Measurements from ENCODE around the gene PAK5. TPM values are rescaled to one million over a fixed set of nuclear protein-coding genes. Genes with fewer than 3 reads are reported as not detected.
A peak's percentile ranks its signal among the peaks of the same experiment; 100 is the strongest.
"Not testable (repeated sequence)": the region's sequence is repeated elsewhere in the genome, so short reads cannot be mapped to it uniquely, and the experiment has no call there.

The PAK5 gene
- polyA plus RNA-seq, 6 donors from 2014 or later = not detected

- Mint-ChIP-seq H3K27me3 (peaks cover 0 to 4% (median 0%) of the 10 kb centered on the region in 3 donors), H3K27ac (no peak overlapping the region), H3K4me1 (no peaks in the 10 kb centered on the region), H3K36me3 (no peaks in the 10 kb centered on the region), H3K9me3 (peaks cover 0 to 6% (median 4%) of the 10 kb centered on the region in 7 donors), H3K4me3 (no peak overlapping the region)
- ATAC-seq (ENCODE audit: low read depth in 2 of 2) (no peak), DNase-seq (no peak)
Measured at GRCh38 chr20:9642882-9643281, 196.0 kb downstream of the PAK5 start.

- not testable (repeated sequence) for H3K9me3 Mint-ChIP-seq; H3K27ac Mint-ChIP-seq; H3K36me3 Mint-ChIP-seq; DNase-seq; H3K4me3 Mint-ChIP-seq; H3K4me1 Mint-ChIP-seq; H3K27me3 Mint-ChIP-seq; ATAC-seq (ENCODE audit: low read depth in 2 of 2)
Measured at GRCh38 chr20:9641499-9642000, 197.3 kb downstream of the PAK5 start.

- peaks cover 5 to 10% (median 8%) of the 10 kb centered on the region in 3 donors for H3K27me3 Mint-ChIP-seq
- H3K36me3 Mint-ChIP-seq = no peaks in the 10 kb centered on the region
- H3K9me3 Mint-ChIP-seq = peaks cover 0 to 6% (median 4%) of the 10 kb centered on the region in 7 donors
- DNase-seq (no peak), ATAC-seq (ENCODE audit: low read depth in 2 of 2) (no peak)
- no peaks in the 10 kb centered on the region for H3K4me1 Mint-ChIP-seq
- no peak overlapping the region for H3K27ac Mint-ChIP-seq
- H3K4me3 Mint-ChIP-seq = no peak overlapping the region
Measured at GRCh38 chr20:9637889-9638288, 201.0 kb downstream of the PAK5 start.

GRCh38 chr20:9635750-9636149 is 203.1 kb downstream of the PAK5 start:
- no peaks in the 10 kb centered on the region for H3K36me3 Mint-ChIP-seq

GRCh38 chr20:9634327-9634726 is 204.5 kb downstream of the PAK5 start:
- H3K36me3 Mint-ChIP-seq = no peaks in the 10 kb centered on the region
- H3K4me1 Mint-ChIP-seq = no peaks in the 10 kb centered on the region
- peaks cover 0 to 8% (median 0%) of the 10 kb centered on the region in 7 donors for H3K9me3 Mint-ChIP-seq
- no peak for ATAC-seq (ENCODE audit: low read depth in 2 of 2)
- peaks cover 15 to 30% (median 17%) of the 10 kb centered on the region in 3 donors for H3K27me3 Mint-ChIP-seq
- H3K4me3 Mint-ChIP-seq = no peak overlapping the region
- DNase-seq = no peak
- no peak overlapping the region for H3K27ac Mint-ChIP-seq

More at GRCh38 chr20:9635750-9636149, 203.1 kb downstream of the PAK5 start:
- peaks cover 5 to 23% (median 8%) of the 10 kb centered on the region in 3 donors for H3K27me3 Mint-ChIP-seq
- no peak overlapping the region for H3K27ac Mint-ChIP-seq
- H3K4me1 Mint-ChIP-seq = no peaks in the 10 kb centered on the region
- DNase-seq (no peak), ATAC-seq (ENCODE audit: low read depth in 2 of 2) (no peak)
- peaks cover 0 to 5% (median 4%) of the 10 kb centered on the region in 7 donors for H3K9me3 Mint-ChIP-seq
- H3K4me3 Mint-ChIP-seq = no peak overlapping the region

- Mint-ChIP-seq H3K36me3 (no peaks in the 10 kb centered on the region), H3K9me3 (peaks cover 0 to 8% (median 0%) of the 10 kb centered on the region in 7 donors), H3K4me1 (no peaks in the 10 kb centered on the region), H3K4me3 (no peak overlapping the region), H3K27ac (no peak overlapping the region), H3K27me3 (peaks cover 19 to 28% (median 20%) of the 10 kb centered on the region in 3 donors)
- no peak for DNase-seq
- ATAC-seq (ENCODE audit: low read depth in 2 of 2) = no peak
Measured at GRCh38 chr20:9632991-9633390, 205.9 kb downstream of the PAK5 start.

- ATAC-seq (ENCODE audit: low read depth in 2 of 2) (no peak), DNase-seq (no peak)
- no peaks in the 10 kb centered on the region for H3K4me1 Mint-ChIP-seq
- H3K4me3 Mint-ChIP-seq = no peak overlapping the region
- peaks cover 0 to 8% (median 0%) of the 10 kb centered on the region in 7 donors for H3K9me3 Mint-ChIP-seq
- no peaks in the 10 kb centered on the region for H3K36me3 Mint-ChIP-seq
- H3K27me3 Mint-ChIP-seq = peaks cover 19 to 28% (median 20%) of the 10 kb centered on the region in 3 donors
- H3K27ac Mint-ChIP-seq = no peak overlapping the region
Measured at GRCh38 chr20:9632265-9632664, 206.6 kb downstream of the PAK5 start.

- ATAC-seq (ENCODE audit: low read depth in 2 of 2) = no peak
- Mint-ChIP-seq H3K4me1 (no peaks in the 10 kb centered on the region), H3K36me3 (no peaks in the 10 kb centered on the region), H3K27ac (peak overlapping the region in 1 of 6 donors; percentile 23), H3K27me3 (peaks cover 18 to 27% (median 21%) of the 10 kb centered on the region in 3 donors), H3K4me3 (no peak overlapping the region), H3K9me3 (peaks cover 0 to 7% (median 0%) of the 10 kb centered on the region in 7 donors)
- DNase-seq = no peak
Measured at GRCh38 chr20:9630554-9630953, 208.3 kb downstream of the PAK5 start.

- no peak for DNase-seq
- Mint-ChIP-seq H3K4me3 (no peak overlapping the region), H3K4me1 (no peaks in the 10 kb centered on the region), H3K36me3 (no peaks in the 10 kb centered on the region), H3K27me3 (peaks cover 20 to 25% (median 25%) of the 10 kb centered on the region in 3 donors), H3K9me3 (peaks cover 0 to 4% (median 0%) of the 10 kb centered on the region in 7 donors), H3K27ac (no peak overlapping the region)
- ATAC-seq (ENCODE audit: low read depth in 2 of 2) = no peak
Measured at GRCh38 chr20:9629831-9630230, 209.0 kb downstream of the PAK5 start.

- no peak overlapping the region for H3K4me3 Mint-ChIP-seq
- no peaks in the 10 kb centered on the region for H3K36me3 Mint-ChIP-seq
- H3K27me3 Mint-ChIP-seq = peaks cover 23 to 28% (median 28%) of the 10 kb centered on the region in 3 donors
- no peaks in the 10 kb centered on the region for H3K4me1 Mint-ChIP-seq
- peaks cover under 1 to 6% (median 4%) of the 10 kb centered on the region in 7 donors for H3K9me3 Mint-ChIP-seq
- H3K27ac Mint-ChIP-seq = no peak overlapping the region
- DNase-seq (no peak), ATAC-seq (ENCODE audit: low read depth in 2 of 2) (no peak)
Measured at GRCh38 chr20:9628589-9628988, 210.3 kb downstream of the PAK5 start.

- Mint-ChIP-seq H3K36me3 (peaks cover 0 to 2% of the 10 kb centered on the region in 2 donors), H3K27ac (no peak overlapping the region), H3K4me1 (no peaks in the 10 kb centered on the region), H3K9me3 (peaks cover 3 to 10% (median 5%) of the 10 kb centered on the region in 7 donors), H3K27me3 (peaks cover 27 to 33% (median 32%) of the 10 kb centered on the region in 3 donors), H3K4me3 (no peak overlapping the region)
- ATAC-seq (ENCODE audit: low read depth in 2 of 2) (no peak), DNase-seq (no peak)
Measured at GRCh38 chr20:9628141-9628540, 210.7 kb downstream of the PAK5 start.

- H3K36me3 Mint-ChIP-seq = peaks cover 0 to 9% of the 10 kb centered on the region in 2 donors
- peaks cover 34 to 42% (median 36%) of the 10 kb centered on the region in 3 donors for H3K27me3 Mint-ChIP-seq
- no peaks in the 10 kb centered on the region for H3K4me1 Mint-ChIP-seq
- no peak for ATAC-seq (ENCODE audit: low read depth in 2 of 2)
- no peak overlapping the region for H3K27ac Mint-ChIP-seq
- no peak overlapping the region for H3K4me3 Mint-ChIP-seq
- no peak for DNase-seq
- H3K9me3 Mint-ChIP-seq = peaks cover 4 to 20% (median 9%) of the 10 kb centered on the region in 7 donors
Measured at GRCh38 chr20:9627219-9627618, 211.7 kb downstream of the PAK5 start.

GRCh38 chr20:9626357-9626756 is 212.5 kb downstream of the PAK5 start:
- Mint-ChIP-seq H3K4me1 (no peaks in the 10 kb centered on the region), H3K36me3 (peaks cover 0 to 9% of the 10 kb centered on the region in 2 donors)

GRCh38 chr20:9617940-9618339 is 220.9 kb downstream of the PAK5 start:
- ATAC-seq (ENCODE audit: low read depth in 2 of 2) = no peak

More at GRCh38 chr20:9626357-9626756, 212.5 kb downstream of the PAK5 start:
- Mint-ChIP-seq H3K9me3 (peaks cover 4 to 21% (median 9%) of the 10 kb centered on the region in 7 donors), H3K4me3 (no peak overlapping the region), H3K27me3 (peaks cover 32 to 48% (median 41%) of the 10 kb centered on the region in 3 donors), H3K27ac (no peak overlapping the region)
- no peak for DNase-seq
- no peak for ATAC-seq (ENCODE audit: low read depth in 2 of 2)

More at GRCh38 chr20:9617940-9618339, 220.9 kb downstream of the PAK5 start:
- Mint-ChIP-seq H3K4me3 (no peak overlapping the region), H3K27me3 (peaks cover 23 to 35% (median 32%) of the 10 kb centered on the region in 3 donors), H3K4me1 (peaks cover 0 to 13% (median 0%) of the 10 kb centered on the region in 3 donors), H3K36me3 (peaks cover 0 to 4% of the 10 kb centered on the region in 2 donors), H3K27ac (no peak overlapping the region), H3K9me3 (peaks cover 5 to 30% (median 10%) of the 10 kb centered on the region in 7 donors)
- no peak for DNase-seq

All from naive B cell (primary cell).